HL-60 (cell line): ENCODE results near the gene FRMD3.
A peak's percentile ranks its signal among the peaks of the same experiment; 100 is the strongest.

ENCODE experiments used
- DNase-seq, 2 experiments: peaks; one replicate each; pipeline ENCODE4 v3.0.0-alpha.2; 2010 to 2020; ENCODE audit warnings: low read depth in 1 of 2, low spot score in 1 of 2
- H3K27ac ChIP-seq: fragments of 250-450 bp; sonication (Bioruptor Pico); replicated peaks from 2 replicates; pipeline ENCODE4 v1.5.1; 2020; ENCODE audit warnings: mild to moderate bottlenecking, moderate library complexity
- H3K27me3 ChIP-seq: fragments of 250-450 bp; sonication (Bioruptor Pico); 2 replicates; pipeline ENCODE4 v1.5.1; 2021; ENCODE audit warnings: mild to moderate bottlenecking, moderate library complexity; ENCODE audit not compliant: insufficient read depth, poor library complexity, severe bottlenecking
- H3K4me3 ChIP-seq: replicated peaks from 2 replicates; pipeline ENCODE4 v1.5.1; 2011; ENCODE audit warnings: mild to moderate bottlenecking, control low read depth, low read length; ENCODE audit not compliant: insufficient read depth
- CTCF ChIP-seq: IDR thresholded peaks from one replicate; pipeline ENCODE4 v1.5.1; 2011; ENCODE audit warnings: low read length, control low read depth, inconsistent platforms; ENCODE audit not compliant: insufficient read depth
- GABPA ChIP-seq: IDR thresholded peaks from 2 replicates; pipeline ENCODE4 v1.6.1; 2012; ENCODE audit warnings: low read depth
- POLR2AphosphoS5 ChIP-seq: IDR thresholded peaks from 2 replicates; pipeline ENCODE4 v1.6.1; 2012; ENCODE audit warnings: low read depth
- REST ChIP-seq: IDR thresholded peaks from 2 replicates; pipeline ENCODE4 v1.6.1; 2012; ENCODE audit warnings: low read depth; ENCODE audit not compliant: insufficient replicate concordance
- SPI1 ChIP-seq: IDR thresholded peaks from 2 replicates; pipeline ENCODE4 v1.6.1; 2012; ENCODE audit warnings: low read depth, mild to moderate bottlenecking, borderline replicate concordance

FRMD3 gene

GRCh38 chr9:83220730-83221129 is 317.5 kb downstream of the FRMD3 start:
- H3K27ac ChIP-seq, result no peak overlapping the region
- no peak for DNase-seq
- H3K4me3 ChIP-seq, result no peak overlapping the region
- no peaks in the 10 kb centered on the region for H3K27me3 ChIP-seq
- no peak for TF ChIP-seq POLR2AphosphoS5
- no peak for TF ChIP-seq CTCF
- no peak for TF ChIP-seq GABPA
- no peak for TF ChIP-seq REST
- TF ChIP-seq SPI1, result no peak

GRCh38 chr9:83219924-83220438 is 318.2 kb downstream of the FRMD3 start:
- no peak overlapping the region; the same call in 1 of the 2 replicates for H3K4me3 ChIP-seq
- TF ChIP-seq REST (no peak), GABPA (no peak), CTCF (no peak), POLR2AphosphoS5 (no peak), SPI1 (no peak)
- DNase-seq, result no peak

GRCh38 chr9:83219154-83219923 is 318.9 kb downstream of the FRMD3 start:
- no peak for TF ChIP-seq POLR2AphosphoS5
- TF ChIP-seq CTCF, result peak; percentile 21
- DNase-seq, result peak; percentile 35 to 81
- Histone ChIP-seq H3K4me3 (peak overlapping the region; percentile 55), H3K27ac (no peak overlapping the region), H3K27me3 (no peaks in the 10 kb centered on the region)

More at GRCh38 chr9:83219924-83220438, 318.2 kb downstream of the FRMD3 start:
- no peaks in the 10 kb centered on the region for H3K27me3 ChIP-seq
- no peak overlapping the region for H3K27ac ChIP-seq
